K562 (cell line): ENCODE measurements around the gene OPA3. TPM values are rescaled to one million over a fixed set of nuclear protein-coding genes. Genes with fewer than 3 reads are reported as not detected.
A peak's percentile ranks its signal among the peaks of the same experiment; 100 is the strongest.

ENCODE experiments used
- BDP1 ChIP-seq: IDR thresholded peaks from 3 replicates; pipeline ENCODE4 v1.6.1; 2011; ENCODE audit not compliant: insufficient read length, insufficient read depth
- BMI1 ChIP-seq: fragments of 150-350 bp; IDR thresholded peaks from 2 replicates; pipeline ENCODE4 v1.6.1; 2014; ENCODE audit warnings: low read length
- BRD4 ChIP-seq: fragments of 200-600 bp; sonication (generic); IDR thresholded peaks from 2 replicates; pipeline ENCODE4 v1.6.1; 2017; ENCODE audit warnings: inconsistent platforms
- CBX1 ChIP-seq: sonication (generic); IDR thresholded peaks from 2 replicates; pipeline ENCODE4 v1.6.1; 2016; ENCODE audit warnings: antibody characterized with exemption, low read depth, mild to moderate bottlenecking
- FOSL1 ChIP-seq: fragments of 200-800 bp; sonication (Bioruptor generic); conservative IDR thresholded peaks from 2 replicates; pipeline ENCODE4 v1.6.1; 2016; ENCODE audit warnings: missing genetic modification characterization, missing compliant biosample characterization
- GATAD2B ChIP-seq: fragments of 450-650 bp; IDR thresholded peaks from 2 replicates; pipeline ENCODE4 v1.6.1; 2017; ENCODE audit warnings: mild to moderate bottlenecking, borderline replicate concordance
- RBM22 ChIP-seq: fragments of 200-400 bp; formaldehyde crosslinking; IDR thresholded peaks from 2 replicates; pipeline ENCODE4 v1.6.1; 2018; ENCODE audit warnings: low read length, low read depth; ENCODE audit not compliant: poor library complexity, severe bottlenecking
- SREBF2 ChIP-seq: sonication (generic); formaldehyde crosslinking; IDR thresholded peaks from 2 replicates; pipeline ENCODE4 v1.4.0; 2020; ENCODE audit warnings: mild to moderate bottlenecking, missing genetic modification reagents
- ZNF184 ChIP-seq: sonication (generic); formaldehyde crosslinking; IDR thresholded peaks from 2 replicates; pipeline ENCODE4 v1.5.0; 2020; ENCODE audit warnings: missing genetic modification reagents
- ZNF778 ChIP-seq: fragments of 450-650 bp; formaldehyde crosslinking; IDR thresholded peaks from 2 replicates; pipeline ENCODE4 v1.4.0; 2020; ENCODE audit warnings: mild to moderate bottlenecking, moderate library complexity
- polyA plus RNA-seq, 8 experiments: library from polyadenylated mRNA; depleted of rRNA in 4 of 8; stranded (reverse) in 5 of 8; unstranded in 3 of 8; fragments of >200 nt; fragmentation: Nextera tagmentation in 2 of 8; fragmentation: Illumina TruSeq in 1 of 8; extraction: Ambion mirVana in 2 of 8; extraction: Trizol in 1 of 8; gene quantifications; 2 replicates each; pipeline versions ENCODE4 v1.2.1 to v1.2.3, GENCODE V29; 2011 to 2014; ENCODE audit warnings: inconsistent platforms in 1 of 8, missing spikeins in 1 of 8
- total RNA-seq, 7 experiments: library from RNA; depleted of rRNA in 6 of 7; stranded (reverse); fragments of >200 nt in 6 of 7; fragmentation: Illumina TruSeq in 2 of 7; extraction: Trizol in 2 of 7; gene quantifications; 2 replicates each; pipeline versions ENCODE4 v1.2.1 to v1.2.3, GENCODE V29; 2011 to 2021; ENCODE audit warnings: low replicate concordance in 1 of 7
- TF ChIP-seq, protein P1 (sequence below): sonication (generic); formaldehyde crosslinking; IDR thresholded peaks from 2 replicates; pipeline ENCODE4 v1.8.0; 2022; ENCODE audit warnings: missing genetic modification reagents, mild to moderate bottlenecking, borderline replicate concordance
- TF ChIP-seq, protein P2 (sequence below): fragments of 450-650 bp; formaldehyde crosslinking; conservative IDR thresholded peaks from 2 replicates; pipeline ENCODE4 v1.4.0; 2022; ENCODE audit warnings: mild to moderate bottlenecking, missing genetic modification characterization
- TF ChIP-seq, protein P3 (sequence below): fragments of 450-650 bp; conservative IDR thresholded peaks from 2 replicates; pipeline ENCODE4 v1.6.1; 2016; ENCODE audit warnings: missing genetic modification characterization, low read depth, mild to moderate bottlenecking, control low read depth, missing compliant biosample characterization
- TF ChIP-seq, protein P4 (sequence below): fragments of 150-350 bp; conservative IDR thresholded peaks from 2 replicates; pipeline ENCODE4 v1.6.1; 2014; ENCODE audit warnings: low read length
- TF ChIP-seq, protein P5 (sequence below): fragments of 200-800 bp; sonication (Bioruptor generic); IDR thresholded peaks from 2 replicates; pipeline ENCODE4 v1.6.1; 2017; ENCODE audit warnings: missing genetic modification characterization, missing compliant biosample characterization

OPA3 gene
- total and polyA plus RNA-seq, 9 of the 15 experiments (the other 6 are each of a cell fraction or from before 2014, with no cell fraction given), result 1.4 to 18.8 (median 9.0) TPM

DNA sequence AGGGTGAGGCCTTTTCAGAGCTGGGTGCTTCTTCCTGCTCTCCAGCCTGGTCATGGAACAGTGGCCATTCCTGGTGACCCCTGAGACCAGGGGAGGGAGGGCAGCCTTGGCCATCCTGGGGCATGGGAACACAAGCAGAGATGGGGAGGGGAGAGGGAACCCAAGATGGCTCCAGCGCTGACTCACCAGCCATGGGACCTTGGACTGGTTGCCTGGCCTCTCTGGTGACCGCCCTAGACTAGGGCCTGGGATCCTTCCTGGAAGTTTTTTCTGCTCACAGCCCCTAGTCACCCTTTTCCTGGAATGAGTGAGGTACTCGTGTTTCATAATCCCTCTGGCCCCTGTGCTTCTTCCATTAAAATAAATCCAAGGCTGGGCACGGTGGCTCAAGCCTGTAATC is 3.3 kb upstream of the OPA3 start (continued):
- TF ChIP-seq, protein P1, sequence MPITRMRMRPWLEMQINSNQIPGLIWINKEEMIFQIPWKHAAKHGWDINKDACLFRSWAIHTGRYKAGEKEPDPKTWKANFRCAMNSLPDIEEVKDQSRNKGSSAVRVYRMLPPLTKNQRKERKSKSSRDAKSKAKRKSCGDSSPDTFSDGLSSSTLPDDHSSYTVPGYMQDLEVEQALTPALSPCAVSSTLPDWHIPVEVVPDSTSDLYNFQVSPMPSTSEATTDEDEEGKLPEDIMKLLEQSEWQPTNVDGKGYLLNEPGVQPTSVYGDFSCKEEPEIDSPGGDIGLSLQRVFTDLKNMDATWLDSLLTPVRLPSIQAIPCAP (CRISPR knock-in tag), result no peak
- TF ChIP-seq ZNF778 (CRISPR knock-in tag) (no peak), BDP1 (no peak), SREBF2 (CRISPR knock-in tag) (no peak), BRD4 (no peak), CBX1 (no peak), ZNF184 (CRISPR knock-in tag) (no peak), BMI1 (no peak), RBM22 (no peak), FOSL1 (peak; percentile 72), GATAD2B (no peak)
- TF ChIP-seq, protein P2, sequence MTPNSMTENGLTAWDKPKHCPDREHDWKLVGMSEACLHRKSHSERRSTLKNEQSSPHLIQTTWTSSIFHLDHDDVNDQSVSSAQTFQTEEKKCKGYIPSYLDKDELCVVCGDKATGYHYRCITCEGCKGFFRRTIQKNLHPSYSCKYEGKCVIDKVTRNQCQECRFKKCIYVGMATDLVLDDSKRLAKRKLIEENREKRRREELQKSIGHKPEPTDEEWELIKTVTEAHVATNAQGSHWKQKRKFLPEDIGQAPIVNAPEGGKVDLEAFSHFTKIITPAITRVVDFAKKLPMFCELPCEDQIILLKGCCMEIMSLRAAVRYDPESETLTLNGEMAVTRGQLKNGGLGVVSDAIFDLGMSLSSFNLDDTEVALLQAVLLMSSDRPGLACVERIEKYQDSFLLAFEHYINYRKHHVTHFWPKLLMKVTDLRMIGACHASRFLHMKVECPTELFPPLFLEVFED (CRISPR knock-in tag), result 0 out of 2 replicates have a peak, but pooled peaks have one; percentile 11
- TF ChIP-seq, protein P3, sequence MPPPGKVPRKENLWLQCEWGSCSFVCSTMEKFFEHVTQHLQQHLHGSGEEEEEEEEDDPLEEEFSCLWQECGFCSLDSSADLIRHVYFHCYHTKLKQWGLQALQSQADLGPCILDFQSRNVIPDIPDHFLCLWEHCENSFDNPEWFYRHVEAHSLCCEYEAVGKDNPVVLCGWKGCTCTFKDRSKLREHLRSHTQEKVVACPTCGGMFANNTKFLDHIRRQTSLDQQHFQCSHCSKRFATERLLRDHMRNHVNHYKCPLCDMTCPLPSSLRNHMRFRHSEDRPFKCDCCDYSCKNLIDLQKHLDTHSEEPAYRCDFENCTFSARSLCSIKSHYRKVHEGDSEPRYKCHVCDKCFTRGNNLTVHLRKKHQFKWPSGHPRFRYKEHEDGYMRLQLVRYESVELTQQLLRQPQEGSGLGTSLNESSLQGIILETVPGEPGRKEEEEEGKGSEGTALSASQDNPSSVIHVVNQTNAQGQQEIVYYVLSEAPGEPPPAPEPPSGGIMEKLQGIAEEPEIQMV, result peak; percentile 8; the same call in 1 of the 2 replicates
- TF ChIP-seq, protein P4, sequence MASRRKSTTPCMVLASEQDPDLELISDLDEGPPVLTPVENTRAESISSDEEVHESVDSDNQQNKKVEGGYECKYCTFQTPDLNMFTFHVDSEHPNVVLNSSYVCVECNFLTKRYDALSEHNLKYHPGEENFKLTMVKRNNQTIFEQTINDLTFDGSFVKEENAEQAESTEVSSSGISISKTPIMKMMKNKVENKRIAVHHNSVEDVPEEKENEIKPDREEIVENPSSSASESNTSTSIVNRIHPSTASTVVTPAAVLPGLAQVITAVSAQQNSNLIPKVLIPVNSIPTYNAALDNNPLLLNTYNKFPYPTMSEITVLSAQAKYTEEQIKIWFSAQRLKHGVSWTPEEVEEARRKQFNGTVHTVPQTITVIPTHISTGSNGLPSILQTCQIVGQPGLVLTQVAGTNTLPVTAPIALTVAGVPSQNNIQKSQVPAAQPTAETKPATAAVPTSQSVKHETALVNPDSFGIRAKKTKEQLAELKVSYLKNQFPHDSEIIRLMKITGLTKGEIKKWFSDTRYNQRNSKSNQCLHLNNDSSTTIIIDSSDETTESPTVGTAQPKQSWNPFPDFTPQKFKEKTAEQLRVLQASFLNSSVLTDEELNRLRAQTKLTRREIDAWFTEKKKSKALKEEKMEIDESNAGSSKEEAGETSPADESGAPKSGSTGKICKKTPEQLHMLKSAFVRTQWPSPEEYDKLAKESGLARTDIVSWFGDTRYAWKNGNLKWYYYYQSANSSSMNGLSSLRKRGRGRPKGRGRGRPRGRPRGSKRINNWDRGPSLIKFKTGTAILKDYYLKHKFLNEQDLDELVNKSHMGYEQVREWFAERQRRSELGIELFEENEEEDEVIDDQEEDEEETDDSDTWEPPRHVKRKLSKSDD, result no peak
- TF ChIP-seq, protein P5, sequence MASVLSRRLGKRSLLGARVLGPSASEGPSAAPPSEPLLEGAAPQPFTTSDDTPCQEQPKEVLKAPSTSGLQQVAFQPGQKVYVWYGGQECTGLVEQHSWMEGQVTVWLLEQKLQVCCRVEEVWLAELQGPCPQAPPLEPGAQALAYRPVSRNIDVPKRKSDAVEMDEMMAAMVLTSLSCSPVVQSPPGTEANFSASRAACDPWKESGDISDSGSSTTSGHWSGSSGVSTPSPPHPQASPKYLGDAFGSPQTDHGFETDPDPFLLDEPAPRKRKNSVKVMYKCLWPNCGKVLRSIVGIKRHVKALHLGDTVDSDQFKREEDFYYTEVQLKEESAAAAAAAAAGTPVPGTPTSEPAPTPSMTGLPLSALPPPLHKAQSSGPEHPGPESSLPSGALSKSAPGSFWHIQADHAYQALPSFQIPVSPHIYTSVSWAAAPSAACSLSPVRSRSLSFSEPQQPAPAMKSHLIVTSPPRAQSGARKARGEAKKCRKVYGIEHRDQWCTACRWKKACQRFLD (CRISPR knock-in tag), result peak; percentile 87; the same call in 1 of the 2 replicates
